Mesenchymal stem cell (in vitro differentiated cells and primary cell): ENCODE data around the gene CLEC12A.

Source experiments
- DNase-seq: peaks from one replicate; pipeline ENCODE4 v3.0.0-alpha.2; 2013
- H2AFZ ChIP-seq: one replicate; pipeline ENCODE4 v1.6.1; 2013; ENCODE audit warnings: low read depth, mild to moderate bottlenecking, control low read depth, inconsistent platforms, low read length, moderate library complexity
- H2AK5ac ChIP-seq: 2 replicates; pipeline ENCODE4 v1.6.1; 2013; ENCODE audit warnings: low read length, moderate library complexity, mild to moderate bottlenecking, inconsistent platforms; ENCODE audit not compliant: severe bottlenecking
- H2BK120ac ChIP-seq: one replicate; pipeline ENCODE4 v1.6.1; 2013; ENCODE audit warnings: low read depth, mild to moderate bottlenecking, inconsistent platforms, low read length, moderate library complexity
- H2BK12ac ChIP-seq, 2 experiments: one replicate each; pipeline ENCODE4 v1.6.1; 2013; ENCODE audit warnings: inconsistent platforms in 2 of 2, low read length in 2 of 2, mild to moderate bottlenecking in 2 of 2, moderate library complexity in 2 of 2, control low read depth in 1 of 2
- H2BK15ac ChIP-seq: one replicate; pipeline ENCODE4 v1.6.1; 2013; ENCODE audit warnings: mild to moderate bottlenecking, low read depth, inconsistent platforms; ENCODE audit not compliant: poor library complexity, severe bottlenecking
- H2BK5ac ChIP-seq: 2 replicates; pipeline ENCODE4 v1.6.1; 2013; ENCODE audit warnings: low read depth, mild to moderate bottlenecking, low read length, control low read depth, inconsistent platforms; ENCODE audit not compliant: poor library complexity, severe bottlenecking
- H3K14ac ChIP-seq, 2 experiments: one replicate each; pipeline ENCODE4 v1.6.1; 2013; ENCODE audit warnings: inconsistent platforms in 2 of 2, low read length in 2 of 2, control low read depth in 1 of 2, mild to moderate bottlenecking in 1 of 2, moderate library complexity in 1 of 2
- H3K18ac ChIP-seq, 2 experiments: one replicate each; pipeline ENCODE4 v1.6.1; 2013; ENCODE audit warnings: inconsistent platforms in 2 of 2, low read length in 2 of 2, control low read depth in 1 of 2, low read depth in 1 of 2, mild to moderate bottlenecking in 1 of 2
- H3K23ac ChIP-seq, 2 experiments: one replicate each; pipeline ENCODE4 v1.6.1; 2013; ENCODE audit warnings: inconsistent platforms in 2 of 2, low read length in 2 of 2, mild to moderate bottlenecking in 2 of 2, moderate library complexity in 2 of 2, control low read depth in 1 of 2
- H3K27ac ChIP-seq: 2 replicates; pipeline ENCODE4 v1.5.1; 2013; ENCODE audit warnings: mild to moderate bottlenecking, moderate library complexity, low read length, control low read depth, inconsistent platforms; ENCODE audit not compliant: poor library complexity, severe bottlenecking
- H3K27me3 ChIP-seq, 2 experiments: 2 replicates each; pipeline versions ENCODE4 v1.6.1 to v1.7.0; 2013; ENCODE audit warnings: low read length in 2 of 2, mild to moderate bottlenecking in 2 of 2, moderate library complexity in 2 of 2, control low read depth in 1 of 2, inconsistent platforms in 1 of 2; ENCODE audit not compliant: control insufficient read depth in 1 of 2, insufficient read depth in 1 of 2
- H3K36me3 ChIP-seq, 2 experiments: 2 replicates each; pipeline versions ENCODE4 v1.6.1 to v1.7.0; 2013; ENCODE audit warnings: low read length in 2 of 2, control low read depth in 1 of 2, inconsistent platforms in 1 of 2, low read depth in 1 of 2, mild to moderate bottlenecking in 1 of 2; ENCODE audit not compliant: insufficient read depth in 2 of 2, control insufficient read depth in 1 of 2
- H3K4ac ChIP-seq, 2 experiments: one replicate each; pipeline ENCODE4 v1.6.1; 2013; ENCODE audit warnings: inconsistent platforms in 2 of 2, low read length in 2 of 2, mild to moderate bottlenecking in 2 of 2, moderate library complexity in 2 of 2, control low read depth in 1 of 2, low read depth in 1 of 2
- H3K4me1 ChIP-seq: 2 replicates; pipeline ENCODE4 v1.6.1; 2013; ENCODE audit warnings: low read depth, low read length, control low read depth; ENCODE audit not compliant: control insufficient read depth, insufficient read depth
- H3K4me2 ChIP-seq: 2 replicates; pipeline ENCODE4 v1.6.1; 2013; ENCODE audit warnings: low read length, mild to moderate bottlenecking, inconsistent platforms; ENCODE audit not compliant: poor library complexity, severe bottlenecking
- H3K4me3 ChIP-seq, 2 experiments: 2 replicates each; pipeline versions ENCODE4 v1.5.1 to v1.7.0; 2013; ENCODE audit warnings: low read length in 2 of 2, mild to moderate bottlenecking in 2 of 2, control low read depth in 1 of 2, low read depth in 1 of 2; ENCODE audit not compliant: insufficient read depth in 1 of 2
- H3K79me1 ChIP-seq: replicated peaks from 2 replicates; pipeline ENCODE4 v1.6.1; 2013; ENCODE audit warnings: mild to moderate bottlenecking, control low read depth, low read length, inconsistent platforms; ENCODE audit not compliant: poor library complexity, severe bottlenecking
- H3K9ac ChIP-seq: 2 replicates; pipeline ENCODE4 v1.7.0; 2013; ENCODE audit warnings: mild to moderate bottlenecking, low read length, moderate library complexity
- H3K9me3 ChIP-seq: 2 replicates; pipeline ENCODE4 v1.7.0; 2013; ENCODE audit warnings: mild to moderate bottlenecking, low read length; ENCODE audit not compliant: control insufficient read depth
- H4K8ac ChIP-seq: one replicate; pipeline ENCODE4 v1.6.1; 2013; ENCODE audit warnings: inconsistent platforms, mild to moderate bottlenecking, low read length, moderate library complexity
- H4K91ac ChIP-seq: one replicate; pipeline ENCODE4 v1.6.1; 2013; ENCODE audit warnings: mild to moderate bottlenecking, low read length, inconsistent platforms
- WGBS: methylation state at CpG from one replicate; pipeline ENCODE4 v1.1.7; 2013; ENCODE audit warnings: mixed read lengths; 5-methylcytosine and 5-hydroxymethylcytosine counted together

The CLEC12A gene

GRCh38 chr12:9961106-9961505 lies 10.1 kb upstream of the CLEC12A start:
- Histone ChIP-seq H3K4me1 (no peaks in the 10 kb centered on the region), H3K4me2 (no peak overlapping the region), H3K4ac (no peak overlapping the region), H3K9me3 (no peaks in the 10 kb centered on the region), H3K23ac (no peak overlapping the region), H3K27me3 (no peaks in the 10 kb centered on the region), H3K18ac (no peak overlapping the region), H4K91ac (no peak overlapping the region), H2BK120ac (no peak overlapping the region), H3K4me3 (no peak overlapping the region), H3K14ac (no peak overlapping the region), H2BK5ac (no peak overlapping the region), H3K79me1 (no peaks in the 10 kb centered on the region), H2BK15ac (no peak overlapping the region), H3K36me3 (no peaks in the 10 kb centered on the region), H3K9ac (no peak overlapping the region), H3K27ac (no peak overlapping the region), H4K8ac (no peak overlapping the region), H2BK12ac (no peak overlapping the region), H2AK5ac (no peak overlapping the region), H2AFZ (no peak overlapping the region)
- no peak for DNase-seq
- WGBS = 100% methylated on average over 3 of the region's 3 CpGs

GRCh38 chr12:9961901-9962300 lies 9.3 kb upstream of the CLEC12A start:
- H3K9me3 ChIP-seq = no peaks in the 10 kb centered on the region
- no peaks in the 10 kb centered on the region for H3K27me3 ChIP-seq
- no peaks in the 10 kb centered on the region for H3K4me1 ChIP-seq
- H3K18ac ChIP-seq = no peak overlapping the region
- H2BK5ac ChIP-seq = no peak overlapping the region
- no peak overlapping the region for H3K4me3 ChIP-seq
- H3K9ac ChIP-seq = no peak overlapping the region
- no peak overlapping the region for H2BK12ac ChIP-seq
- H2AFZ ChIP-seq = no peak overlapping the region
- no peak overlapping the region for H4K8ac ChIP-seq
- no peak for DNase-seq
- H3K4ac ChIP-seq = no peak overlapping the region
- no peaks in the 10 kb centered on the region for H3K36me3 ChIP-seq
- no peak overlapping the region for H3K23ac ChIP-seq
- H2BK120ac ChIP-seq = no peak overlapping the region
- WGBS = 57% methylated on average over 1 of the region's 3 CpGs
- H3K79me1 ChIP-seq = no peaks in the 10 kb centered on the region
- H2BK15ac ChIP-seq = no peak overlapping the region
- H2AK5ac ChIP-seq = no peak overlapping the region
- no peak overlapping the region for H3K27ac ChIP-seq
- H3K4me2 ChIP-seq = no peak overlapping the region
- H4K91ac ChIP-seq = no peak overlapping the region
- no peak overlapping the region for H3K14ac ChIP-seq

- Histone ChIP-seq H2BK5ac (no peak overlapping the region), H3K27me3 (no peaks in the 10 kb centered on the region), H2AK5ac (no peak overlapping the region), H4K8ac (no peak overlapping the region), H3K9ac (no peak overlapping the region), H3K9me3 (no peaks in the 10 kb centered on the region), H3K4me2 (no peak overlapping the region), H3K4ac (no peak overlapping the region), H3K4me1 (no peaks in the 10 kb centered on the region), H4K91ac (no peak overlapping the region), H2BK15ac (no peak overlapping the region), H3K36me3 (no peaks in the 10 kb centered on the region), H3K27ac (no peak overlapping the region), H3K79me1 (no peaks in the 10 kb centered on the region), H2BK120ac (no peak overlapping the region), H2BK12ac (no peak overlapping the region), H3K18ac (no peak overlapping the region), H2AFZ (no peak overlapping the region), H3K14ac (no peak overlapping the region), H3K23ac (no peak overlapping the region), H3K4me3 (no peak overlapping the region)
- DNase-seq = no peak
- no CpG with 5 or more reads among the region's 2 CpGs for WGBS
Observed at GRCh38 chr12:9969673-9970072, 1.5 kb upstream of the CLEC12A start.

- Histone ChIP-seq H2BK5ac (no peak overlapping the region), H3K79me1 (no peaks in the 10 kb centered on the region), H3K27ac (no peak overlapping the region), H3K18ac (no peak overlapping the region), H3K9ac (no peak overlapping the region), H2BK15ac (no peak overlapping the region), H3K4me3 (no peak overlapping the region), H3K36me3 (no peaks in the 10 kb centered on the region), H3K14ac (no peak overlapping the region), H4K8ac (no peak overlapping the region), H3K4ac (no peak overlapping the region), H2AK5ac (no peak overlapping the region), H4K91ac (no peak overlapping the region), H3K23ac (no peak overlapping the region), H3K9me3 (no peaks in the 10 kb centered on the region), H2AFZ (no peak overlapping the region), H3K27me3 (no peaks in the 10 kb centered on the region), H3K4me2 (no peak overlapping the region), H3K4me1 (no peaks in the 10 kb centered on the region), H2BK120ac (no peak overlapping the region), H2BK12ac (no peak overlapping the region)
- WGBS = 69% methylated on average over 1 of the region's 1 CpG
- no peak for DNase-seq
Observed at GRCh38 chr12:9973949-9974348, 2.7 kb downstream of the CLEC12A start.
